GM12878 (cell line): ENCODE measurements around the gene PRR7. TPM values are rescaled to one million over a fixed set of nuclear protein-coding genes. Genes with fewer than 3 reads are reported as not detected.
A peak's percentile ranks its signal among the peaks of the same experiment; 100 is the strongest.

ENCODE experiments used
- ATAC-seq: fragments of 200-7000 bp; cut with Tn5 transposase; 3 replicates; pipeline ENCODE4 v1.9.1; 2020; ENCODE audit warnings: mild to moderate bottlenecking, moderate library complexity
- BruUV-seq: library from RNA; stranded (reverse); fragments of 400-500 nt; replicated peaks from 2 replicates; lab custom pipeline; 2021; lab: Mats Ljungman, UMichigan
- CTCF ChIA-PET: fragments of 300-600 bp; sonication (Branson Sonifier 250); formaldehyde crosslinking; extraction: SDS; loops from one replicate; lab custom pipeline; 2021; ENCODE audit warnings: inconsistent platforms; lab: Yijun Ruan, JAX
- POLR2A ChIA-PET: fragments of 350-600 bp; formaldehyde crosslinking; extraction: SDS; loops from one replicate; lab custom pipeline; 2021; ENCODE audit warnings: inconsistent platforms; lab: Charles Lee
- RAD21 ChIA-PET: fragments of 300-600 bp; sonication (Branson Sonifier 250); formaldehyde crosslinking; loops from one replicate; lab custom pipeline; 2023; ENCODE audit warnings: antibody characterized with exemption; ENCODE audit not compliant: unreplicated experiment; lab: Charles Lee
- SMC1A ChIA-PET: fragments of 300-600 bp; sonication (Branson Sonifier 250); formaldehyde crosslinking; loops from one replicate; lab custom pipeline; 2023; ENCODE audit not compliant: unreplicated experiment, uncharacterized antibody; lab: Charles Lee
- DNase-seq: peaks from one replicate; pipeline ENCODE4 v3.0.0-alpha.2; 2011; ENCODE audit warnings: low read depth, low spot score
- FAIRE-seq: peaks from 3 replicates; lab custom pipeline; 2011; peaks lifted over from hg19 to GRCh38; lab: Jason Lieb, UNC
- H2AFZ ChIP-seq: 2 replicates; pipeline ENCODE4 v1.6.0; 2011; ENCODE audit warnings: low read depth, low read length, control low read depth; ENCODE audit not compliant: control insufficient read depth
- H3K27ac ChIP-seq: 2 replicates; pipeline ENCODE4 v1.5.1; 2011; ENCODE audit warnings: control low read depth; ENCODE audit not compliant: control insufficient read depth, insufficient read depth
- H3K27me3 ChIP-seq, 2 experiments: replicated peaks in 1 of 2; 2 replicates each; pipeline versions ENCODE4 v1.6.0 to v1.6.1; 2011; ENCODE audit warnings: low read length in 1 of 2; ENCODE audit not compliant: control insufficient read depth in 2 of 2, insufficient read depth in 2 of 2
- H3K36me3 ChIP-seq, 2 experiments: 2 replicates each; pipeline ENCODE4 v1.5.1; 2011; ENCODE audit warnings: low read length in 1 of 2; ENCODE audit not compliant: control insufficient read depth in 2 of 2, insufficient read depth in 2 of 2
- H3K4me1 ChIP-seq: 2 replicates; pipeline ENCODE4 v1.6.1; 2011; ENCODE audit warnings: mild to moderate bottlenecking, low read length, moderate library complexity, mixed read lengths; ENCODE audit not compliant: control insufficient read depth, insufficient read depth
- H3K4me2 ChIP-seq: 2 replicates; pipeline ENCODE4 v1.6.0; 2011; ENCODE audit warnings: control low read depth; ENCODE audit not compliant: control insufficient read depth, insufficient read depth
- H3K4me3 ChIP-seq: fragments of 200-600 bp; sonication (generic); 2 replicates; pipeline ENCODE4 v1.5.1; 2016
- H3K79me2 ChIP-seq: 2 replicates; pipeline ENCODE4 v1.6.0; 2011; ENCODE audit warnings: low read length; ENCODE audit not compliant: control insufficient read depth, insufficient read depth
- H3K9ac ChIP-seq: 2 replicates; pipeline ENCODE4 v1.8.0; 2011; ENCODE audit warnings: low read length, control low read depth, mixed read lengths; ENCODE audit not compliant: control insufficient read depth, insufficient read depth
- H3K9me3 ChIP-seq: replicated peaks from 3 replicates; pipeline ENCODE4 v1.5.1; 2011; ENCODE audit warnings: mild to moderate bottlenecking, low read length; ENCODE audit not compliant: control insufficient read depth, insufficient read depth
- H4K20me1 ChIP-seq: 2 replicates; pipeline ENCODE4 v1.6.0; 2011; ENCODE audit not compliant: control insufficient read depth, insufficient read depth
- BHLHE40 ChIP-seq, 2 experiments: fragments of 450-650 bp in 1 of 2; IDR thresholded peaks; 2 replicates each; pipeline ENCODE4 v1.6.1; 2011 to 2017; ENCODE audit warnings: low read depth in 2 of 2, borderline replicate concordance in 1 of 2, improper control_type of control experiment in 1 of 2, low read length in 1 of 2, mild to moderate bottlenecking in 1 of 2
- EZH2 ChIP-seq: IDR thresholded peaks from 2 replicates; pipeline ENCODE4 v1.6.1; 2012; ENCODE audit warnings: low read depth, mild to moderate bottlenecking, control low read depth, inconsistent platforms, low read length, borderline replicate concordance; ENCODE audit not compliant: control insufficient read depth
- POLR2A ChIP-seq: IDR thresholded peaks from 2 replicates; pipeline ENCODE4 v1.6.1; 2011; ENCODE audit warnings: low read depth, mild to moderate bottlenecking, low read length
- SREBF2 ChIP-seq: IDR thresholded peaks from 2 replicates; pipeline ENCODE4 v1.6.1; 2012; ENCODE audit warnings: mild to moderate bottlenecking, low read length
- YBX1 ChIP-seq: fragments of 450-650 bp; IDR thresholded peaks from 2 replicates; pipeline ENCODE4 v1.6.1; 2016; ENCODE audit warnings: antibody characterized with exemption
- ZNF622 ChIP-seq: fragments of 450-650 bp; IDR thresholded peaks from 2 replicates; pipeline ENCODE4 v1.6.1; 2017; ENCODE audit warnings: mild to moderate bottlenecking, inconsistent platforms
- WGBS: methylation state at CpG from one replicate; pipeline ENCODE4 v1.1.6; 2016; ENCODE audit warnings: low lambda C conversion rate; ENCODE audit not compliant: insufficient replicate concordance, insufficient coverage; ENCODE audit errors: missing lambda C conversion rate; 5-methylcytosine and 5-hydroxymethylcytosine counted together
- in situ Hi-C: fragments of 300-500 bp; cut with MboI; formaldehyde crosslinking; loops from 9 replicates; pipeline ENCODE4 v1.14.3; 2018; ENCODE audit warnings: mixed read lengths
- intact Hi-C: fragments of 100-400 bp; cut with micrococcal nuclease; formaldehyde crosslinking; loops from one replicate; pipeline ENCODE4 v1.14.2; 2022; ENCODE audit not compliant: unreplicated experiment
- polyA plus RNA-seq, 11 experiments: library from polyadenylated mRNA; depleted of rRNA in 4 of 11; unstranded in 6 of 11; stranded (reverse) in 5 of 11; fragments of >200 nt; fragmentation: Nextera tagmentation in 4 of 11; fragmentation: Illumina TruSeq in 1 of 11; extraction: Ambion mirVana in 4 of 11; extraction: Trizol in 1 of 11; gene quantifications; 1 replicate in 1 of 11; 2 replicates in 10 of 11; pipeline versions ENCODE4 v1.2.1 to v1.2.3, GENCODE V29; 2011 to 2016; ENCODE audit warnings: inconsistent platforms in 2 of 11, missing spikeins in 2 of 11, low read depth in 1 of 11
- total RNA-seq, 4 experiments: library from RNA; depleted of rRNA in 3 of 4; stranded (reverse); fragments of >200 nt in 3 of 4; fragmentation: Illumina TruSeq in 1 of 4; extraction: Trizol in 1 of 4; gene quantifications; 2 replicates each; pipeline versions ENCODE4 v1.2.1 to v1.2.3, GENCODE V29; 2013 to 2021
- TF ChIP-seq, protein P1 (sequence below): fragments of 450-650 bp; IDR thresholded peaks from 2 replicates; pipeline ENCODE4 v1.6.1; 2017; ENCODE audit warnings: mild to moderate bottlenecking, moderate library complexity
- TF ChIP-seq, protein P2 (sequence below): fragments of 450-650 bp; conservative IDR thresholded peaks from 2 replicates; pipeline ENCODE4 v1.6.1; 2017; ENCODE audit warnings: mild to moderate bottlenecking, moderate library complexity
- TF ChIP-seq, protein P3 (sequence below), 3 experiments: IDR thresholded peaks in 2 of 3; conservative IDR thresholded peaks in 1 of 3; 2 replicates each; pipeline ENCODE4 v1.5.1; 2011; ENCODE audit warnings: low read depth in 3 of 3, low read length in 3 of 3, mild to moderate bottlenecking in 3 of 3, control low read depth in 2 of 3, moderate library complexity in 2 of 3, inconsistent platforms in 1 of 3, mixed read lengths in 1 of 3; ENCODE audit not compliant: control insufficient read depth in 2 of 3, insufficient read depth in 1 of 3; ENCODE audit errors: extremely low read depth in 1 of 3

PRR7 gene
- total and polyA plus RNA-seq, 10 of the 15 experiments (the other 5 are each of a cell fraction or from before 2014, with no cell fraction given), result 0.09 to 18.8 (median 4.6) TPM; not detected in 2

DNA sequence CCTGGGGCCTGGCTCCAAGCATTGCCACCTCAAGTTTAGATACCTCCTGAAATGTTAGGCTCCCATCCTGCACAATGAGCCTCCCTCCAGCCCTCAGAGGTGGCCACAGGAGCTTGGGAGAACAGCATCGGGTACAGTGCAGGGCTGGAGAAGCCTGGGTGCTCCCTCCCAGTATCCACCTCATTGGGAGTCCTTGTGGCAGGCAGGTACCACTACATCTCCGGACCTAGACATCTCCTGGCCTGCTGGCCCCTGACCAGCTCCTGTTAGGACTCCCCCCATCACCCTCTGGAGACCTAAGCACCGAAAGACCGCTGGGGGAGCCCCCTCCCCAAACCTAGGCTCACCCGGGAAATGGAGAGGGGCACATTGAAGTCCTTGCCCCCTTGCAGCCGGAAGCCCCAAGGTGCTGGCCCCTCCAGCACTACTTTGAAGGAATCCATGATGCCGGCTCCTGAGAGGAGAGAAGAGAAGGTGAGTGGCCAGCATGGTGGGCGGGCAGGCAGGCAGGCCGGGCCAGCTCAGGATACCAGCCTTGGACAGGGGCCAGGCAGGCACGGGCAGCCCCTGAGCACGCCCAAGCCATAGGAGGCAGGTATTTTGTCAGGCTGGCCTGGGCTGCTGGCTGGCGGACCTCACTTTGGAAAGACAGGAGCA, 49.6 kb downstream of the PRR7 start:
- no peaks in the 10 kb centered on the region for H3K9me3 ChIP-seq
- peaks cover 6% of the 10 kb centered on the region for H3K79me2 ChIP-seq
- H3K4me1 ChIP-seq, result peaks cover 32% of the 10 kb centered on the region
- peak overlapping the region; percentile 60; the same call in 1 of the 2 replicates for H3K27ac ChIP-seq
- intact Hi-C loops, result no loop called here
- ChIA-PET RAD21 (interaction anchor here (1.1 to 2.8 kb wide), 8 partner anchors 12 to 185 kb away, joined by 3 to 17 read pairs (median 4); partner anchors contain the start of gene MXD3), POLR2A (interaction anchor here (1.2 to 4.2 kb wide), 7 partner anchors 12 to 106 kb away, joined by 3 to 19 read pairs (median 6); partner anchors contain the start of genes DOK3 and GRK6), SMC1A (interaction anchor here (0.7 to 2.2 kb wide), 5 partner anchors 14 to 186 kb away, joined by 3 to 11 read pairs (median 3); no protein-coding TSS in a partner anchor), CTCF (interaction anchor here (1.0 to 4.9 kb wide), 13 partner anchors 12 to 106 kb away, joined by 3 to 36 read pairs (median 5); partner anchors contain the start of gene DOK3)
- H3K27me3 ChIP-seq, result no peaks in the 10 kb centered on the region; a peak in 1 of 4 replicates
- H3K4me3 ChIP-seq, result peak overlapping the region; percentile 86
- peak overlapping the region; percentile 65 for H3K9ac ChIP-seq
- no peak overlapping the region for H2AFZ ChIP-seq
- no TSS peak for BruUV-seq
- ATAC-seq (0 out of 3 replicates have a peak, but pooled peaks have one; percentile 3), DNase-seq (no peak), FAIRE-seq (no peak)
- 54% methylated on average over 12 of the region's 12 CpGs for WGBS
- TF ChIP-seq SREBF2 (no peak), BHLHE40 (IDR thresholded peaks at IDR 0.05; ENCODE audit: borderline replicate concordance in 1 of 2, low read depth in 2 of 2, low read length in 1 of 2) (peak in 1 of 2 experiments; percentile 48; a peak in 1 of 4 replicates), POLR2A (peak; percentile 31; the same call in 1 of the 2 replicates), ZNF622 (no peak), EZH2 (no peak), YBX1 (no peak)
- TF ChIP-seq, protein P1, sequence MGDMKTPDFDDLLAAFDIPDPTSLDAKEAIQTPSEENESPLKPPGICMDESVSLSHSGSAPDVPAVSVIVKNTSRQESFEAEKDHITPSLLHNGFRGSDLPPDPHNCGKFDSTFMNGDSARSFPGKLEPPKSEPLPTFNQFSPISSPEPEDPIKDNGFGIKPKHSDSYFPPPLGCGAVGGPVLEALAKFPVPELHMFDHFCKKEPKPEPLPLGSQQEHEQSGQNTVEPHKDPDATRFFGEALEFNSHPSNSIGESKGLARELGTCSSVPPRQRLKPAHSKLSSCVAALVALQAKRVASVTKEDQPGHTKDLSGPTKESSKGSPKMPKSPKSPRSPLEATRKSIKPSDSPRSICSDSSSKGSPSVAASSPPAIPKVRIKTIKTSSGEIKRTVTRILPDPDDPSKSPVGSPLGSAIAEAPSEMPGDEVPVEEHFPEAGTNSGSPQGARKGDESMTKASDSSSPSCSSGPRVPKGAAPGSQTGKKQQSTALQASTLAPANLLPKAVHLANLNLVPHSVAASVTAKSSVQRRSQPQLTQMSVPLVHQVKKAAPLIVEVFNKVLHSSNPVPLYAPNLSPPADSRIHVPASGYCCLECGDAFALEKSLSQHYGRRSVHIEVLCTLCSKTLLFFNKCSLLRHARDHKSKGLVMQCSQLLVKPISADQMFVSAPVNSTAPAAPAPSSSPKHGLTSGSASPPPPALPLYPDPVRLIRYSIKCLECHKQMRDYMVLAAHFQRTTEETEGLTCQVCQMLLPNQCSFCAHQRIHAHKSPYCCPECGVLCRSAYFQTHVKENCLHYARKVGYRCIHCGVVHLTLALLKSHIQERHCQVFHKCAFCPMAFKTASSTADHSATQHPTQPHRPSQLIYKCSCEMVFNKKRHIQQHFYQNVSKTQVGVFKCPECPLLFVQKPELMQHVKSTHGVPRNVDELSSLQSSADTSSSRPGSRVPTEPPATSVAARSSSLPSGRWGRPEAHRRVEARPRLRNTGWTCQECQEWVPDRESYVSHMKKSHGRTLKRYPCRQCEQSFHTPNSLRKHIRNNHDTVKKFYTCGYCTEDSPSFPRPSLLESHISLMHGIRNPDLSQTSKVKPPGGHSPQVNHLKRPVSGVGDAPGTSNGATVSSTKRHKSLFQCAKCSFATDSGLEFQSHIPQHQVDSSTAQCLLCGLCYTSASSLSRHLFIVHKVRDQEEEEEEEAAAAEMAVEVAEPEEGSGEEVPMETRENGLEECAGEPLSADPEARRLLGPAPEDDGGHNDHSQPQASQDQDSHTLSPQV, result no peak
- TF ChIP-seq, protein P2, sequence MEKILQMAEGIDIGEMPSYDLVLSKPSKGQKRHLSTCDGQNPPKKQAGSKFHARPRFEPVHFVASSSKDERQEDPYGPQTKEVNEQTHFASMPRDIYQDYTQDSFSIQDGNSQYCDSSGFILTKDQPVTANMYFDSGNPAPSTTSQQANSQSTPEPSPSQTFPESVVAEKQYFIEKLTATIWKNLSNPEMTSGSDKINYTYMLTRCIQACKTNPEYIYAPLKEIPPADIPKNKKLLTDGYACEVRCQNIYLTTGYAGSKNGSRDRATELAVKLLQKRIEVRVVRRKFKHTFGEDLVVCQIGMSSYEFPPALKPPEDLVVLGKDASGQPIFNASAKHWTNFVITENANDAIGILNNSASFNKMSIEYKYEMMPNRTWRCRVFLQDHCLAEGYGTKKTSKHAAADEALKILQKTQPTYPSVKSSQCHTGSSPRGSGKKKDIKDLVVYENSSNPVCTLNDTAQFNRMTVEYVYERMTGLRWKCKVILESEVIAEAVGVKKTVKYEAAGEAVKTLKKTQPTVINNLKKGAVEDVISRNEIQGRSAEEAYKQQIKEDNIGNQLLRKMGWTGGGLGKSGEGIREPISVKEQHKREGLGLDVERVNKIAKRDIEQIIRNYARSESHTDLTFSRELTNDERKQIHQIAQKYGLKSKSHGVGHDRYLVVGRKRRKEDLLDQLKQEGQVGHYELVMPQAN, result no peak
- TF ChIP-seq, protein P3, sequence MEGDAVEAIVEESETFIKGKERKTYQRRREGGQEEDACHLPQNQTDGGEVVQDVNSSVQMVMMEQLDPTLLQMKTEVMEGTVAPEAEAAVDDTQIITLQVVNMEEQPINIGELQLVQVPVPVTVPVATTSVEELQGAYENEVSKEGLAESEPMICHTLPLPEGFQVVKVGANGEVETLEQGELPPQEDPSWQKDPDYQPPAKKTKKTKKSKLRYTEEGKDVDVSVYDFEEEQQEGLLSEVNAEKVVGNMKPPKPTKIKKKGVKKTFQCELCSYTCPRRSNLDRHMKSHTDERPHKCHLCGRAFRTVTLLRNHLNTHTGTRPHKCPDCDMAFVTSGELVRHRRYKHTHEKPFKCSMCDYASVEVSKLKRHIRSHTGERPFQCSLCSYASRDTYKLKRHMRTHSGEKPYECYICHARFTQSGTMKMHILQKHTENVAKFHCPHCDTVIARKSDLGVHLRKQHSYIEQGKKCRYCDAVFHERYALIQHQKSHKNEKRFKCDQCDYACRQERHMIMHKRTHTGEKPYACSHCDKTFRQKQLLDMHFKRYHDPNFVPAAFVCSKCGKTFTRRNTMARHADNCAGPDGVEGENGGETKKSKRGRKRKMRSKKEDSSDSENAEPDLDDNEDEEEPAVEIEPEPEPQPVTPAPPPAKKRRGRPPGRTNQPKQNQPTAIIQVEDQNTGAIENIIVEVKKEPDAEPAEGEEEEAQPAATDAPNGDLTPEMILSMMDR (IDR thresholded peaks at IDR 0.05 in 2 of 3, conservative IDR thresholded peaks at IDR 0.05 in 1 of 3; ENCODE audit: control insufficient read depth in 2 of 3, extremely low read depth in 1 of 3, insufficient read depth in 1 of 3, low read depth in 3 of 3, low read length in 3 of 3), result peak in 2 of 3 experiments; percentile 11 to 23; a peak in 1 of 6 replicates
- in situ Hi-C loops, result no loop called here
- H4K20me1 ChIP-seq, result no peaks in the 10 kb centered on the region
- peaks cover 0 to 2% of the 10 kb centered on the region in 2 experiments; a peak in 2 of 4 replicates for H3K36me3 ChIP-seq
- H3K4me2 ChIP-seq, result peak overlapping the region; percentile 90
